Lower leg skin (tissue), 4 donors: ENCODE results near the gene MCF2L2. TPM values are rescaled to one million over a fixed set of nuclear protein-coding genes. Genes with fewer than 3 reads are reported as not detected.

Experiments used
- DNase-seq, 2 donors: peaks; one replicate each; pipeline ENCODE4 v3.0.0-alpha.2; 2019; ENCODE audit warnings: low spot score in 2 of 2
- H3K4me3 ChIP-seq: fragments of 200-600 bp; sonication (generic); 2 replicates; pipeline ENCODE4 v1.5.1; 2017; ENCODE audit warnings: mild to moderate bottlenecking, low read depth; ENCODE audit not compliant: poor library complexity, severe bottlenecking
- CTCF ChIP-seq, 3 donors: fragments of 450-650 bp; IDR thresholded peaks; one replicate each; pipeline ENCODE4 v1.5.1; 2016; ENCODE audit warnings: antibody characterized with exemption in 3 of 3, mild to moderate bottlenecking in 3 of 3, moderate library complexity in 2 of 3
- POLR2A ChIP-seq, 2 donors: fragments of 450-650 bp; IDR thresholded peaks; one replicate each; pipeline ENCODE4 v1.6.1; 2016 to 2017; ENCODE audit warnings: antibody characterized with exemption in 2 of 2, mild to moderate bottlenecking in 1 of 2, moderate library complexity in 1 of 2
- WGBS, 2 donors: methylation state at CpG; one replicate each; pipeline ENCODE4 v1.1.5; 2018; 5-methylcytosine and 5-hydroxymethylcytosine counted together
- intact Hi-C: fragments of 100-400 bp; cut with DNase I; formaldehyde crosslinking; loops from one replicate; pipeline ENCODE4 v1.15.0; 2023; ENCODE audit warnings: low total_unique reads
- total RNA-seq, 4 donors: library from RNA; depleted of rRNA; stranded (reverse); fragments of >200 nt; gene quantifications; one replicate each; pipeline ENCODE4 v1.1.0, GENCODE V29; 2016

The MCF2L2 gene
- total RNA-seq, 4 donors from 2014 or later = 0.88 to 1.3 (median 1.1) TPM; not detected in 1

DNA sequence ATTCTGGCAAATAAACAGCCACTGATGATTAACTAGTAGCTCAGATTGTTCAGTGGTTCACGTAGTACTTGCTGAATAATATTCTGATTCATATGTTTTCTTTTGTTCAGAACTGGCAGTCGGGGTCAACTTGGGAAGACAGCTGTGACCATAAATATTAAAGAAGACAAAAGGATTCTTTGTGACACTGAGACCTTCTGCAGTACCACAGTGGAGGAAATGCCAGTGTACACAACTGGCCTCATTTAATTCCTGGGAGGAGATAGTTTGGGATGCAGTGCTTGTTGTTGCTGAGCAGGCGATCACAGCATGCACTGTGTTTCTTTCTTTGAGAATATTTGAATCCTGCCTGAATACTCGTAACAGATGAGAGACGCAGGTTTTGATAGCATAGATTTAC is 26.7 kb upstream of the MCF2L2 start:
- no peak for DNase-seq
- intact Hi-C loops = no loop called here
- no peak overlapping the region for H3K4me3 ChIP-seq
- 72 to 78% methylated on average over 5 of the region's 5 CpGs for WGBS, 2 donors
- no peak for TF ChIP-seq CTCF (IDR thresholded peaks at IDR 0.05)
- no peak for TF ChIP-seq POLR2A (IDR thresholded peaks at IDR 0.05)

DNA sequence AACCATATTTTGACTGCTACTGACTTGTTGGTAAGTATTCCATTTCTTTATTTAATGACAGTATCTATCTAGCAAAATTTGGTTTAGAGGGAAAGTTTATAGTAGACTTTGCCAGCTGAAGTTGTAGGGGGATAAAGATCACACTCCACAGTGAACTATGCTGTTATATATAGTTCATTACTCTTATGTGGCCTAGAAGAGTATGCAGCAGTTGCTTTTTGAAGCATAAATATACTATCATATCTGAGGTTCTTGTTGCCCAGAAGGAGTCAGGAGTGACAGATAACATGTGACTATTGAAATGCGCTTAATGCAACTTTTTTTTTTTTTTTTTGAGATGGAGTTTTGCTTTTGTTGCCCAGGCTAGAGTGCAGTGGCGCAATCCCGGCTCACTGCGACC is 25.6 kb upstream of the MCF2L2 start:
- WGBS, 2 donors = 97% methylated on average over 4 of the region's 4 CpGs
- DNase-seq = no peak
- intact Hi-C loops = no loop called here
- TF ChIP-seq POLR2A (IDR thresholded peaks at IDR 0.05) = no peak
- no peak for TF ChIP-seq CTCF (IDR thresholded peaks at IDR 0.05)
- no peak overlapping the region for H3K4me3 ChIP-seq

GRCh38 chr3:183449791-183450190 is 21.4 kb upstream of the MCF2L2 start:
- WGBS, 2 donors = 69 to 70% methylated on average over 1 of the region's 1 CpG
- intact Hi-C loops = no loop called here

DNA sequence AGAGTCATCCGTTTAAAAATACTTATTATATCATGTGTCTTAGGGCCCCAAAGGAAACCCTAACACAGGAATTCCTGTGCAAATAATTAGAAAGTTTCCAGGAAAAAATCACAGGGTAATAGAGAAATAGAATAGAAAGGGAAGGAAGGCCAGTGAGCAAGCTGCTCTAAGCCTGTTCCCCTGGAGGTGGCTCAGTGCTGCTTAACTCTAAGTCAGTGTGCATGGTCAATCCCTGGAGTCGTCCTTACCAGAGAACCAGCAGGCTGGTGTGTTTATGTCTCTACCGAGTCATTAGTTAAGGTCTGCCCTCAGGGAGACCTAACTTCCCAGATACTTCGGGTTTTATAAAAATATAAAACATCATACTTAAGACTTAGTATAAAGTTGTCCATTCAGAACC is 21.0 kb upstream of the MCF2L2 start:
- intact Hi-C loops = no loop called here
- TF ChIP-seq POLR2A (IDR thresholded peaks at IDR 0.05) = no peak
- no peak for TF ChIP-seq CTCF (IDR thresholded peaks at IDR 0.05)
- H3K4me3 ChIP-seq = no peak overlapping the region
- DNase-seq = no peak
- 41 to 52% methylated on average over 4 of the region's 4 CpGs for WGBS, 2 donors

More at GRCh38 chr3:183449791-183450190, 21.4 kb upstream of the MCF2L2 start:
- no peak for TF ChIP-seq CTCF (IDR thresholded peaks at IDR 0.05)
- TF ChIP-seq POLR2A (IDR thresholded peaks at IDR 0.05) = no peak
- no peak overlapping the region for H3K4me3 ChIP-seq
- no peak for DNase-seq

GRCh38 chr3:183448369-183449128 is 20.1 kb upstream of the MCF2L2 start:
- TF ChIP-seq POLR2A (IDR thresholded peaks at IDR 0.05) = no peak
- no peak for TF ChIP-seq CTCF (IDR thresholded peaks at IDR 0.05)
- WGBS, 2 donors = 64 to 66% methylated on average over 3 of the region's 3 CpGs
- intact Hi-C loops = no loop called here
- DNase-seq = no peak
- no peak overlapping the region for H3K4me3 ChIP-seq
